Hypothalamus (tissue), 51 donors: Measurements from ENCODE around the gene TCERG1L.
"Not testable (repeated sequence)": the region's sequence is repeated elsewhere in the genome, so short reads cannot be mapped to it uniquely, and the experiment has no call there.

ENCODE experiments used
- DNase-seq, 51 donors: peaks; one replicate each; lab custom pipeline; 2025; lab: John Stamatoyannopoulos, UW

The TCERG1L gene

DNA sequence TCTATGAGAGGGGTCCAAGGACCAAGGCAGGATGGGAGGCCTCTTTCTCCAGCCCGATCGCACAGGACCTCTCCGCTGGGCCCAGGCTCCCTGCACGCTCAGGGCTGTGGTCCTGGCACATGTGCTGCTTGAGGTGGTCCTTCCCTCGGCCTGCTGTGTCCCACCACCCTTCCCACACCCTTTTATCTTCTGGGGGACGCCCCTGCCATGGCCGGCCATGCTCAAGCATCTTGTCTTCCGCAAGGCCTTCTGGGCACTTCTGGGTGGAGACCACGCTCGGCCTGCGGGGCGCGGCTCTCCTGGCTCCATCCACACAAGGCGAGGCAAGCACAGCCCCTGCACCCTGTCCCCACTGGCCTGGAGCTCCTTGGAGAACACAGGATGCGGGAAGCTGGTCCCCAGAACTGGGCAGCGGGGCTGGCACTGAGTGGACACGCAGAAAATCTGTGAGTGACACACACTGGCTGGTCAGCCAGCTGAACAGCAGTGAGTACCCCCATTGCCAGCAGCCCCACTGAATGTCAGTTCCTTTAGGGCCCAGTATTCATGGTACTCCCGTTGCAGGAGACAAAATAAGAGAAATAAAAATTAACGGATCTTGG lies 115.9 kb downstream of the TCERG1L start:
- DNase-seq: no peak

DNA sequence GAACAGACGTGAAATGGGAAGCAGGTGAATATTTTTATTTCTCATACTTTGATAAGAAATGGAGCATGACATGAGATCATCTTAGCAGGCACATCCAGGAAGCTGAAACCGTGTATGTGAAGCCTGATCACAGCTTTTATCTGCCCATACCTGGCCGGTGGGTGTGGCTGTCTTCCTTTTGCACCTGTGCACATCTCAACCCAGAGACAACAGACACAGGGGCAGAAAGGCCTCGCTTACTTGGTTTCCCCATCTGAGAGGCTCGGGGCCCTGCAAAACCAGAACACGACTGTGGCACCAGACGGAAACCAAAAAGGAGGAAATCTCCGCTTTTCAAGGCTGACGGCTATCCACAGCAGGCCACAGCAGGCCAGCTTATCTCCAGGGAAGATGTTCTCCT lies 116.4 kb downstream of the TCERG1L start:
- DNase-seq: no peak

DNA sequence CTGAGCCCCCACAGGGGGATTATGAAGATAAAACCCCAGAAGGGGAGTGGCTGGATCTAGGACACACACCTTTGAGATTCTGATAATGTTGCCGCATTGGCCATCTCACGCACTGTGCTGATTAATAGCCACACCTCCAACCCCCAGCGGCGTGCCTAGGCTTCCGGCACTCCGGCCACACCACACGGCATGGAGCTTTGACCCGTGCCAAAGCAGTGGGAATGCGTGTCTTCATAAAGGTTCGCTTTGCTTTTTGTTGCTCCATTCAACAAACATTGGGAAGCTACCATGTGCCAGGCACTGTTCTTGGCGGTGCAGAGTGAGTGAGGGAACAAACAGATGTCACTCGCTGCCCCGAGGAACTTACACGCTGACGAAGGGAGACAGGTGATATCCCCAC lies 117.6 kb downstream of the TCERG1L start:
- DNase-seq: no peak

- no peak for DNase-seq
These were observed 123.0 kb downstream of the TCERG1L start for GRCh38 chr10:131188494-131188893.

- DNase-seq: peak in 4 of 51 donors; percentile 10 to 33 (median 14)
These were observed 123.6 kb downstream of the TCERG1L start for GRCh38 chr10:131187926-131188325.

- DNase-seq: no peak
These were observed 124.2 kb downstream of the TCERG1L start for GRCh38 chr10:131187274-131187673.

GRCh38 chr10:131186547-131187253 lies 124.8 kb downstream of the TCERG1L start:
- DNase-seq: no peak

DNA sequence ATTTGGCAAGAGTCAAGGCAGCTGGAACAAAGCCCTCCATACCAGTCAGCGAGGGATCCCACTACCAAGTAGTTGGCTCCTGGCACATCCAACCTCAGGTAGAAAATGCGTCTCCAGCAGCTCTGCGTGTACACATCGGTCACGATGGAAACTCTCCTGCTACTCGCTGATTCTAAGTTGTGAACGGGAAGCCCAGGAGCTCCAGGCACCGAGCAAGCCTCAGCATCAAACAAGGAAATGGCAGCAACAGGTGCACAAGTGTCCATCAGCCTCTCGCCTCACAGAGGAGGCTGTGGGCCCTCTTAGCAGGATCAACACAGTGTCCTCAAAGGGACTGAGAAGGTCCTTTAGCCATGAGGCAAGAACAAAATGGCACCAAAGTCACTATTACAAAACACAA lies 127.0 kb downstream of the TCERG1L start:
- DNase-seq: no peak

DNA sequence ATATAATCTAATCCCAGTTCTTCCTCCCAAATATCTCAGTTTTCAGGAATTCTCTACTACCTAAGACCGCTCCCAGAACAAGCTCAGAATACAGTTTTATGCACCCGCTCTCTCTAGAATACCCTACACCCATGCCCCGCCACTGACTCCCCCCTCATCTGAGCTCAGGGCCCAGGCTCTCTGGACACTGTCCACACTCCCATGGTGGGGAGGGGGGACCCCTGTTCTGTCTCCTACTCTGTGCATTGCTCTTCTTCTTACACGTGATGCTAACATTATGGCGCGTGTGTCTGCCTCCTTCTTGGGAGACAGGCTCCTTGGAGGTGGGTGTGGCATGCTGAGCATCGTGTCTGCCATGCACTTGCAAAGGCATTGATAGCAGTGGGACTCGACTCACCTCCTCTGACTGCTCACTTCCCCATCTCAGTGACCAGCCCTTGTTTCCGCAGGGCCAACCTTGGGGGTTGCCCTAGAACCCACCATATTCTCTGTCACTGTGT lies 127.9 kb downstream of the TCERG1L start:
- no peak for DNase-seq

- DNase-seq: no peak
These were observed 130.1 kb downstream of the TCERG1L start for GRCh38 chr10:131181456-131181855.

GRCh38 chr10:131180740-131181415 lies 130.6 kb downstream of the TCERG1L start:
- no peak for DNase-seq

DNA sequence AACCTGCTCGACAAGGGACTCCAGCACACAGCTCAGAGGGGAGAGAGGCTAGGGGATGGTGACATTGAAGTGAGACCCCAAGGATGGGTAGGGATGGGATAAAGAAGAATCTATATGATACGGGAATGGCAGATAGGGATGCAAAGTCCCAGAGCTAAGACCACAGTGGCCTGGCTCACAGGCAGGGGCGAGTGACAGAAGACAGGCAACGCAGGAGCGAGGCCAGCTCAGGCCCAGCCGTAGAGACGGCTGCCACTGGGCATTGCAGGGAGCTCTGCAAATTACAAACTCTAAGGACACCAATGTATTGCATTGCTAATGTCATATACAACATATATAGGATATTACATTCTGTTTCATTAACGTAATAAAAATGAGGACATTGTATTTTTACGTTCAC lies 131.4 kb downstream of the TCERG1L start:
- DNase-seq: no peak

DNA sequence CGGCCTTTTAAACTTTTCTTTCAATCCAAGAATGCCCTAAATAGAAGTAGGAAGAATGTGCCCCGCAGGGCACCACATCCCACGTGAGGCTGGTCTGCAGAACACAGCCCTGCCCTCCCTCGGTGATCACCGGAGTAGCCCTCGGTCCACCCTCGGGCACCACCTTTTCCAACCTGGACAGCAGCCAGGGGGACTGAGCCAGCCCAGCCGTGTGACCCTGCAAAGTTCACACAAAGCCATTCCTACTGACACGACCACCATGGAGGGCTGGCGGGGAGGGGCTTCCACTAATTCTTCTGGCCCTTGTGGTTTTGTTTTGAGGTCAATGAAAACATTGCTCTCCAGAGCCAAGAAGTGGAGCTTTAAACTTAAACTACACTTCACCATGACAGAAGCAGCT lies 132.2 kb downstream of the TCERG1L start:
- no peak for DNase-seq

DNA sequence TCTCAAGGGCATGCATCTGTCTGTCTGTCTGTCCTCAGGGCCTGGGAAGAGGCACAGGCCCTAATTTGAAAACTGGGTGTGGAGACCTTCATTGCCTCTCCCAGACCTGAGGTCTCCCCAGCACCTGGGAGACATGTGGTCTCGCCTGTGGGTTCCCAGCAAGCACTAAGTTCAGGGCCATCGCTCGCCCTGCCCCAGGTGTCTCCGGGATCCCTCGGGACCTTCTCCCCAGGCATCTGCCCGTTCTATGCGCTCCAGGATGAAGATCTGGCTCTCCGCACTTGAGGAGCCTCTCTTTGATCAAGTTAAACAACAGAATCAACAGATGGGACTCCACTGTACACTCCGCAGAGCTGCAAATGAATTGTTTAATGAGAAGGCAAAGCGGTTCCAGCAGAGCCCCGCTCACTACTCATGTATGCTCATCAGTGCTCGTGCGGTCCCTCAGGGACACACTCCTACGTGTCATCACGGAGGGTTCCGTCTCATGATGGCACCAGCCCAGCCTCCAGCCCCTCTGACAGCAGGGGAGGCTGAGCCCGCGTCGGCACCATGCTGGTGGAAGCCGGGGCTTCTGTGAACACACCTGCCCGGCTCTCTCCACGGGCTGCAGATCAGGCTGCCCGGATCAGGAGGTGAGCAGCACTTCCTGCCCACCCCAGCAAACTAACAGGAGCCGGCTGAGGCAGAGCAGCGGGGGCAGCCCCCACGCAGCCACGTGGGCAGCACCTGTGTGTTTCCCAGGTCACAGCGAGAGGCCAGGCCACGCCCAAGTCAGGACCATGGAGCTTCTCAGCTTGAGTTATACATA lies 132.8 kb downstream of the TCERG1L start:
- DNase-seq: no peak

DNA sequence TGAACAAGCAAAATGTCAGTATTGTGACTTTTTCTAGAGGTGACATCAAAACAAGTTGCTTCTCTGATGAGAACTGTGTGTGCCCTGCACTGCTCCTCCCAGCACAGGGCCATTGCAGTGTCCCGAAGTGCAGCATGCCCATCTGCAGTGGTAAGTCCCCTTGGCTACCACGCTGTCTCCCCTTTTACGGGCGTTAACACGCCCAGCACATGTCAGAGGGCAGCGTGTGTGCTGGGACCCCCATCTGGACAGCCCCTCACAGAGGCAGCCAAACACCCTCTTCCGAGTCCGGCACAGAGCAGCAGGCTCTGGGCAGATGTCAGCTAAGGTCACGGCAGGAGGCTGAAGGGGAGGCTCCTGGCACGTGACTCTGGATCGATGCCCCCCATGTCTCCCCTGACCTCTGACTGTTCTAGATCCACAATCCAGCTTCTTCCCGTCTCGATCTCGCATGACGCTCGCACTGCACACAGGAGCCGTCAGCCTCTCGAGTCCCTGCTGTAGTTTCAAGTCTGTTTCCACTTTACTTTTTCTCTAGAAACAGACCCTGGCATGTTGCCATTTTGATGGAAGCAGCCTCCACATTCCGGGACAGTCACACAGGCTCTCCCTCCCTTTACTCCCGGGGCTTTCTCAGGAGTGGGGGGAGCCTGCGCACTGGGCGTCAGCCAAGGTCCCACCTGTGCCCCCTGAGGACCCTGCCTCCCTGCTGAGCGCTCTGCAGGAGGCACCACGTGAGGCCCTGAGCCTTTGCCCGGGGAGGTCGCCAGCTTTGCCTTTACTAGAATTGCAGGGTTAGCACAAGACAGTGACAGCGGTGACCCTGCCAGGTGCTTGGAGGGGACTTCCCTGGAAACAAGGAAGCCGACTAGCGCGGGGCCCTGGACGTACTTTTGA lies 133.8 kb downstream of the TCERG1L start:
- no peak for DNase-seq

DNA sequence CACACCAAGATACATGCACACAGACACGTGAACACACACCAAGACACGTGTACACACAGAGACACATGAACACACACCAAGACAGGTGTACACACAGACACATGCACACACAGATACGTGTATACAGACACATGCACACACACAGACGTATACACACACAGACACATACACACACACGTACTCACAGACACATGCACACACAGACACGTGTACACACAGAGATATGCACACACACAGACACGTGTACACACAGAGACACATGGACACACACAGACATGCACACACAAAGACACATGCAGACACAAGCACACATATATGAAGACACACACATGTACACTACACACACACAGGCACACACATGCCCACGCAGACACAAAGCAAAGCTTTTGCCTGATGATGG lies 134.6 kb downstream of the TCERG1L start:
- no peak for DNase-seq

DNA sequence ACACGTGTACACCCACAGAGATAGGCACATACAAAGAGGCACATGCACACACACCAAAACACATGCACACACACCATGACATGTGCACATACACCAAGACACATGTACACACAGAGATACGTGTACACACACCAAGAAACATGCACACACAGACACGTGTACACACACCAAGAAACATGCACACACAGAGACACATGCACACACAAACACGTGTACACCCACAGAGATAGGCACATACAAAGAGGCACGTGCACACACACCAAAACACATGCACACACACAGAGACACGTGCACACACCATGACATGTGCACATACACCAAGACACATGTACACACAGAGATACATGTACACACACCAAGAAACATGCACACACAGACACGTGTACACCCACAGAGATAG lies 135.2 kb downstream of the TCERG1L start:
- not testable (repeated sequence) for DNase-seq

GRCh38 chr10:131175891-131176290 lies 135.6 kb downstream of the TCERG1L start:
- no peak for DNase-seq

- no peak for DNase-seq
These were observed 136.6 kb downstream of the TCERG1L start for GRCh38 chr10:131174651-131175540.
